Renal cortex interstitium (tissue), 15 donors: ENCODE results near the gene TRIM32. TPM values are rescaled to one million over a fixed set of nuclear protein-coding genes. Genes with fewer than 3 reads are reported as not detected.
A peak's percentile ranks its signal among the peaks of the same experiment; 100 is the strongest.

Source experiments
- DNase-seq, 11 donors: peaks; one replicate each; pipeline ENCODE4 v3.0.0-alpha.2; 2013; ENCODE audit warnings: low read depth in 9 of 11, low spot score in 4 of 11; ENCODE audit errors: extremely low read depth in 1 of 11
- long read RNA-seq, 16 experiments: transcript quantifications; one replicate each; lab custom pipeline, GENCODE V29; 2026
- polyA plus RNA-seq, 3 donors: library from polyadenylated mRNA; unstranded; fragments of 120-200 nt; gene quantifications; one replicate each; pipeline ENCODE4 v1.2.1, GENCODE V29; 2013; ENCODE audit not compliant: insufficient read length in 3 of 3

Gene TRIM32, protein sequence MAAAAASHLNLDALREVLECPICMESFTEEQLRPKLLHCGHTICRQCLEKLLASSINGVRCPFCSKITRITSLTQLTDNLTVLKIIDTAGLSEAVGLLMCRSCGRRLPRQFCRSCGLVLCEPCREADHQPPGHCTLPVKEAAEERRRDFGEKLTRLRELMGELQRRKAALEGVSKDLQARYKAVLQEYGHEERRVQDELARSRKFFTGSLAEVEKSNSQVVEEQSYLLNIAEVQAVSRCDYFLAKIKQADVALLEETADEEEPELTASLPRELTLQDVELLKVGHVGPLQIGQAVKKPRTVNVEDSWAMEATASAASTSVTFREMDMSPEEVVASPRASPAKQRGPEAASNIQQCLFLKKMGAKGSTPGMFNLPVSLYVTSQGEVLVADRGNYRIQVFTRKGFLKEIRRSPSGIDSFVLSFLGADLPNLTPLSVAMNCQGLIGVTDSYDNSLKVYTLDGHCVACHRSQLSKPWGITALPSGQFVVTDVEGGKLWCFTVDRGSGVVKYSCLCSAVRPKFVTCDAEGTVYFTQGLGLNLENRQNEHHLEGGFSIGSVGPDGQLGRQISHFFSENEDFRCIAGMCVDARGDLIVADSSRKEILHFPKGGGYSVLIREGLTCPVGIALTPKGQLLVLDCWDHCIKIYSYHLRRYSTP
- polyA plus RNA-seq, result 10 to 100 TPM; 21.5 to 22.0 (median 21.7) TPM
- long read RNA-seq, donor 1, transcript TRIM32-203 (2 exons, 3,717 nt), result major isoform, 5 of 10 reads
- long read RNA-seq, donor 1, partial matches to known transcripts, result 0 of 10 reads
- long read RNA-seq, donor 1, other reads (novel, unspliced or antisense), result 0 of 10 reads
- long read RNA-seq, donor 2, transcript TRIM32-203 (2 exons, 3,717 nt), result major isoform, 5 of 10 reads
- long read RNA-seq, donor 2, partial matches to known transcripts, result 0 of 10 reads
- long read RNA-seq, donor 2, other reads (novel, unspliced or antisense), result 0 of 10 reads
- long read RNA-seq, donor 3, transcript TRIM32-201 (2 exons, 3,688 nt), result major isoform, 10 of 16 reads
- long read RNA-seq, donor 3, transcript TRIM32-203 (2 exons, 3,717 nt), result minor isoform, 6 of 16 reads
- long read RNA-seq, donor 3, partial matches to known transcripts, result 0 of 16 reads
- long read RNA-seq, donor 3, other reads (novel, unspliced or antisense), result 0 of 16 reads
- long read RNA-seq, donor 4, transcript TRIM32-201 (2 exons, 3,688 nt), result major isoform, 9 of 13 reads
- long read RNA-seq, donor 4, partial matches to known transcripts, result 0 of 13 reads
- long read RNA-seq, donor 4, other reads (novel, unspliced or antisense), result 0 of 13 reads
- long read RNA-seq, donor 5, result 0 reads
- long read RNA-seq, donor 6, transcript TRIM32-203 (2 exons, 3,717 nt), result major isoform, 5 of 7 reads
- long read RNA-seq, donor 6, partial matches to known transcripts, result 0 of 7 reads
- long read RNA-seq, donor 6, other reads (novel, unspliced or antisense), result 0 of 7 reads
- long read RNA-seq, donor 7, partial matches to known transcripts, result 0 of 5 reads
- long read RNA-seq, donor 7, other reads (novel, unspliced or antisense), result 0 of 5 reads
- long read RNA-seq, donor 8, transcript TRIM32-201 (2 exons, 3,688 nt), result major isoform, 7 of 9 reads
- long read RNA-seq, donor 8, partial matches to known transcripts, result 0 of 9 reads
- long read RNA-seq, donor 8, other reads (novel, unspliced or antisense), result 0 of 9 reads
- long read RNA-seq, donor 9, partial matches to known transcripts, result 0 of 8 reads
- long read RNA-seq, donor 9, other reads (novel, unspliced or antisense), result 0 of 8 reads
- long read RNA-seq, donor 10, transcript TRIM32-203 (2 exons, 3,717 nt), result major isoform, 6 of 10 reads
- long read RNA-seq, donor 10, partial matches to known transcripts, result 0 of 10 reads
- long read RNA-seq, donor 10, other reads (novel, unspliced or antisense), result 0 of 10 reads
- long read RNA-seq, donor 11, partial matches to known transcripts, result 0 of 6 reads
- long read RNA-seq, donor 11, other reads (novel, unspliced or antisense), result 0 of 6 reads
- long read RNA-seq, donor 12, partial matches to known transcripts, result 0 of 1 reads
- long read RNA-seq, donor 12, other reads (novel, unspliced or antisense), result 0 of 1 reads
- long read RNA-seq, donor 13, result 0 reads
- long read RNA-seq, donor 14, partial matches to known transcripts, result 0 of 7 reads
- long read RNA-seq, donor 14, other reads (novel, unspliced or antisense), result 0 of 7 reads
- long read RNA-seq, donor 15, partial matches to known transcripts, result 0 of 4 reads
- long read RNA-seq, donor 15, other reads (novel, unspliced or antisense), result 0 of 4 reads
- long read RNA-seq, donor 16, transcript TRIM32-201 (2 exons, 3,688 nt), result minor isoform, 6 of 23 reads
- long read RNA-seq, donor 16, transcript TRIM32-203 (2 exons, 3,717 nt), result major isoform, 17 of 23 reads
- long read RNA-seq, donor 16, partial matches to known transcripts, result 0 of 23 reads
- long read RNA-seq, donor 16, other reads (novel, unspliced or antisense), result 0 of 23 reads

DNA sequence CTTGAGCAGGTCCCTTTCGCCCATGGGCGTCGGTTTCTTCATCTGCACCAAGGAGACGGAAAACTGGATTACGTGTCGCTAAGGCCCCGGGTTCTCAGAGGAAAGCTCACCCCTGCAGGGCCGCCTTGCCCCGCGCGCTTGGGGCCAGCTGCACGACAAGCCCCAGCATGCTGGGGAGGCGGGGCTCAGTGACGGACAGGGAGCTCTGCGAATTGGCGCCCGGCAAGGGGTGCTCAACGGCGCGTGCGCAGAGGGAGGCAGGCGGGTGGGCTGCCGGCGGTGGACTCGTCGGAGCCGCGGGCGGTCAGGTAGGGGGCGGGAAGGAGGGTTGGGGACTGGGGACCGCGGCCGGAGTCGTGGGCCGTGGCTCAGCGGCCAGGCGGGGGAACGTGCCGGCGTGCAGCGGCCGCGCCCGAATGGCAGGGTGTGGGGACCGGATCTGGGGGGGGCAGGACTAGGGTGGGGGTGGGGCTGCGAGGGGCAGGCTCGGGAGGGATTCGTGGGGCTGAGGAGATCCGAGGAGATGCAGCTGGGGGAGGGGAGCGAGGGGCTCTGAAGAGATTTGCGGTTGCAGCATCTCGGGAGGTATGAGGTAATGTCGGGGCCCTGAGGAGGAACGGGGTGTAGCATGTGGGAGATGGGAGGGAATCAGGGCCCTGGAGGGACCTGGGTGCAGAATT, at the start of gene TRIM32:
TSS of gene TRIM32 (plus strand) at position 232 of the 680 bp plus-strand sequence. CDS start 10,438 bp downstream, outside the sequence.
- DNase-seq, result peak; percentile 62 to 90 (median 85)

DNA sequence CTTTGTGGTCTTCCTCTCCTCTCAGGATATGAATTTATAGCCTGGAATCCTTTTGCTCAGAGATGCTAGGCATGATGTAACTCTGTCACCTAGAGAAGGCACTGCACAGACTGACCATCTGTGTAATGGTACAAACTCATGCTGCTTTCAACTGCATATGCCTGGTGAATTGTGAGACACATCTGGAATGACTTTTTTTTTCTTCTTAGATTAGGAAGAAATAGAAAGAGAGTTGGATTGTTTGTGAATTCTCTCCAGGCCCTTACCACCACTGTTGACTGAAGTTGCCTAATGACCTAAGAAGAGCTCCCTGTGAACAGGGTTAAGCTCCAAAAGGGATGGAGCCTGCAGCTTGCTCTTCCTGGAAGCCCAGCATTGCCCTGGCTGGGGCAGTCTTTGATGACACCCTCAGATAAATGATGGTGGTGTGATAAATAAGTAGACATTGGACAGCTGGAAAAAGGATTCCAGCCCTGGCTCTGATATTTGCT, 47.8 kb upstream of the TRIM32 start:
- DNase-seq, result no peak

DNA sequence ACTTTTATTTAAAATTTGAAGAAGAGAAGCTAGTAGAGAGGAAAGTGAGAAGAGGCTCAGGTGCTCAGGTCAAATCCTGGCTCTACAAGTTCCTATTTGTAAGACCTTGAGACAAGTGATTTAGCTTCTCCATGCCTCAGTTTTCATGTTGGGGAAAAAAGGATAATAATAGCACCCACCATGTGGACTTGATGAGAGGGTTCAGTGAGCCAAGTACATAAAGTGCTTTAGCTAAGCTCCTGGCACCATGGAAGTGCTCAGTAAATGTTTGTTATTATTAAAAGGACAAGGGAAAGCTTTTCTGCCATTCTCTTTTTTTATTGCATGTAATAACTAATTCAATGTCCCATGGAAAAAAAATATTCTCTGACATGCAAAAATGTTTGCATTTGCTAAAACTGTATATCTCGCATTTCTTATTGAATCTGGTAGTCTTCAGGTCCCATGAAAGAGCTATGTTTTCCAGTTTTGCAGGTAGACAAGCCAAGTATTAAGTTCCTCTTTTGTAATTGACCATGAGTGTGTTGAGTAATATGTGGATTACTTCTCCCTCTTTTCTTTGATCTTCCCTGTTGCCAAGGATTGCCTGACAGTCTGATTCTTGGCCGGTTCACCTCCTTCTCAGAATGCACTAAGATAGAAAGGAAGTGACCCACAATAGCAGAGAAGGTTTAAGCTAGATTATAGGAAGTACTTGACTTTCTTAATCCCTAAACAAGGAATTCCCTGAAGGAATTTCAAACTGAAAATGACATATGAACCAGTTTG, 45.6 kb upstream of the TRIM32 start:
- no peak for DNase-seq

DNA sequence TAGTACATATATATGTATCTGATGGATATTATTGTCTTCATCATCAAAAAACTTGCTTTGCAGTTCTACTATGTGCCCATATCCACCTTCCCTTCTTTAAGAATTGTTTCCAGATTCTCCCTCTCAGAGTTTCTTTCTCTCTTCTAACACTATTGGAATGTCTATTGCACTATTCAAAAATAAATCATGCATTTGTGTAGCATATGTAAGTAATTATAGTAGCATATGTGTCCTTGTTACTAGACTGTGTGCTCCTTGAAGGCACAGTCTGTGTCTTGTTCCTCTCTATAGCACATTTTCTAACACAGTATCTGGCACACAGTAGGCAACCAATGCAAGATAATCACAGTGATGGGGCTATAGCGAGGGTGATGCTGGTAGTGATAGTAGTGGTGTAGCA, 43.4 kb upstream of the TRIM32 start:
- no peak for DNase-seq

DNA sequence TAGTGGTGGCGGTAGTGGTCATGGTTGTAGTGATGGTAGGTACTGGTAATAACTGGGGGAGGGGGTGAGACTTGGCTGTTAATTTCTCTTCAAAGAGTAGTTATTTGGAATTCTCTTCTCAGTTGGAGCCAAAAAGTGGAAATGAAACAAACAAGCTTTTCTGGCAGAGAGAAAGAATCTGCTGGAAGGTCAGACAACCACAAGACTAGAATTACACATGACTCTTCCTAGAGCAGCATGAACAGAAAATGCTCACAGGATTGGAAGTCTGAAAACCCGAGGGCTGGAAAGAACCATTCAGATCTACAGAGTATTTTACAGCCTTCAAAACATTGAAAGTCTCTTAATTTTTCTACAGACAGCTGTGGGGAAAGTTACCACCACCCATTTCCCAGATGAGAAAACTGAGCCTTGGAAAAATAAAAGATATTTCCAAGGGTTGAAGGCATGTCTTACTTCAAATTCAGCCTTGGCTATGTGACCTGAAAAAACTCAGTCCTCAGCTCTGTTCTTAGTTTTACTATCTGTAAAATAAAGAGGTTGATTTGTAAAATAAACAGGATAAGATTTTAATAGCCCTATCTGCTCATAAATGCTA, 42.9 kb upstream of the TRIM32 start:
- DNase-seq, result no peak

DNA sequence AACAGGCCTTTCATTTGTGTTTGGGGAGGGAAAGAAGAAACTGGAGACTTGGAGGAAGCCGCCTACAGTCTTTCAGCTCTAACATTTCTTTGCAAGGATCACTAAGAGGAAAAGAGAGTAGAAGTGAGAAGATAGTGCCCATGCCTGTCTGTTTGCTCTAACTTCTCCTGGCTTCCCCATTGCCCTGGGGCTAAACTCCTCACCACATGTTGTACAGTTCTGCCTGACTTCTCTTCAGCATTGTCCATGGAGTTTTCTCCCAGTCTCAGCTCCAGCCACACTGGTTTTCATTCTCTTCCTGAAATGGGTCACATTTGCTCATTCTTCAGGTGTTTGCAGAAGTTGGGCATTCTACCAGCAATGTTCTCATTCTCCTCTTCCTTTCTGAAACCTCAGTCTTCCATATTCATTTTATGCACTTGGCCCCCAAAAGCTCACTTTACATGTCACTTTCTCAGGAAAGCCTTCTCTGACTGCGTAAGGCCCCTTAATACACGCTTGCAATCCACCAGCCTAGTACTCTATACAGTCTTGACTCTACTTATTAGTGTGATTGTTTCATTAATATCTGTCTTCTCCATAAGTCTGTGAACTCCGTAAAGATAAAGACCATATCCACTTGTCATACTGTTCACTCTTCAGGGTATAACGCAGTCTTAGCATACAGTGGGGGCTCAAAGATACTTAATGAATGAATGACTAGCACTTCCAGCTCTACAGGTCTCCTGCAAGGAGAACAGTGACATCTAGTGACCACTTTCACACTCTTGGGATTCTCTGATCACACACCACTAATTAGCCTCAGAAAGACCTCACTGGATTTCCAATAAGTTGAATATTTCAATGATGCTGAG, 40.2 kb upstream of the TRIM32 start:
- peak in 2 of 11 donors; percentile 11 to 25 for DNase-seq

DNA sequence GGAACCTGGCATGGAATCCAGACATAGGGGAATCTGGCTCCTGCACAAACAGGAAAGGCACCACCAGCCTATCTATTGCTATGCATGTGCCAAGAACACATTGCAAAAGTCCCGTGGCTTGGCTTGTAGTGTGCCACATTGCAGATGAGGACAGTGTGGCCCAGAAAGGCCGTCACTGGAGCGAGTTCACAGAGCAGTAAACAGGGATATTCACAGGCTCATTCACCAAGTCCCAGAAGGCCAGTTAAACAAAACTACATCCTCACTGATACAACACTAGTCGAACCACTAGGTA, 39.6 kb upstream of the TRIM32 start:
- no peak for DNase-seq

DNA sequence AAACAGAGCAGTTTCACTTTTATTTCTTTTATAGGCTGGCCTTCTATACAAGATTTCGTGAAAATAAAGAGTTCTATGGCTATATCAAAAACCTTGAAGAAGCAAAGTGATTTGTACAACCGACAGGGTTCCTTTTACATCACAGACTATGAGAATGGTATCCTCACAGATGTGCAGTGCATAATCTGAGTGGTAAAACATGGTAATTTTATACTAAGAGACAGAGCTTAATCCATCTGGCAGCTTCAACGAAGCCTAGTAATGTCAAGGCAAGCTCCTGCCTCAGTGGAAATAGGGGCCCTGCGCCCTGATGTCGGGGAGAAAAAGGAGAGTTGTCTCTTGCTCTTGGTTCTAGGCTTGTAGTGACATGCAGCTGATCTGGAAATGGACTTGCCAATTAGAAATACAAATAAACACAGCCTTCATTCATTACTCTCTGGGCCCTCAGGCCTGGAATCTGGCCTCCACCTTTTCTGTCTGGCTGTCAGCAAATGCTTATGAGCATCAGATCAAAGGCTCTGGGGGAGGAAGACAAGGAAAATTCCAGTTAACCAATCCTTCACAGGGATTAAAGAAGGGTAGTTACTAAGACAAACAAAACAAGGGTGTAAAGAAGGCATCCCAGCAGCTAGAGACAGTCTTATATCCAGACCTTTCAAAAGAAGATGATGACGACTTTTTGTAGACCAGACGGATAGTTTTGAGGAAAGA, 33.6 kb upstream of the TRIM32 start:
- DNase-seq, result no peak

DNA sequence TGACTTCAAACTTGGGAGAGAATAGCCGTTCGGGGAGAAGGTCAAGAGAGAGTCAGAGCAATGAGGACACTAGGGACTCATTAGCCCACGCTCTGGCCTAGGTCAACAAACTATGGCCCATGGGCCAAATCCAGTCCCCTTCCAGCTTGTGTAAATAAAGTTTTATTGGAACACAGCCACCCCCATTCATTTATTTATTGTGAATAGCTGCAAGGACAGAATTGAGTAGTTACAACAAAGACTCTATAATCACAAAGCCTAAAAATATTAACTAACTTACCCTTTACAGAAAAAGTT, 33.1 kb upstream of the TRIM32 start:
- no peak for DNase-seq

DNA sequence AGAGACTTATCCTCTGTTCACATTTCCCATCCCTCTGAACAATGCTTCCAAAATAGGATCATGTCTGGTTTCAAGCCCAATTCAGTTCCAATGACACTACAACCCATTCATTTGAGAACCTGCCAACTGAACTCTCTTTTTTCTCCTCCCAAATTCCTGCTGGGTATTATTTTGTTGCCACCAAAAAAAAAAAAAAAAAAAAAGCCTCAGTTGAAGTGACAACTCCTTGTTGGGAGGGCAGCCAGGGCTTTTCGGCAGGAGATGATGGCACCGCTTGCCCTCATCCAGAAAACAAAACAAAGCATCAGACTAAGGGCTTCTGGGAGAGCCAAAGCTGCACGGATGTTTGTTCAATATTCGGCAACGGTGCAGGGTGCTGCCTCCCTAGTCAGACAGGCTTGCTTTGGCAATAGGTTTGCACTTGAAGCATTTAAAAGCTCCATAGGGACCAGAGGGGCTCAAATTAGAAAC, 30.6 kb upstream of the TRIM32 start:
- no peak for DNase-seq

DNA sequence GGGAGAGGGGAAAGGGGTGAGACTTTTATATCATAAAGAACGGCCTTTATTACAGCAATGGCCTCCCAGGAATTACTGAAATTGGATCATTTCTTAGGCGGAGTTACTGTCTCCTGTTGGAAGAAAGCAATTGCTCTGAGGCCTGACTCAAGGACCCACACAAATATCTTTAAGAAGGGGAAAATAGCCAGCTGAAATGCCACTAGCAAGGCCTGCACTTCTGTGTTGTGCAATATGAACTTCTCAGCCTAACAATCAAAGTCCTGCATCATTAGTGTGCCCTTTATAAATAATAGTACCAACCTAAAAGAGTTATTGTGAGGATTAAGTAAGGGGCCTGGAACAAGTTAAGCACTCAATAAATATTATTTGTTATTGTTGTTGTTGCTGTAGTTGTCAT, 30.1 kb upstream of the TRIM32 start:
- DNase-seq, result no peak

DNA sequence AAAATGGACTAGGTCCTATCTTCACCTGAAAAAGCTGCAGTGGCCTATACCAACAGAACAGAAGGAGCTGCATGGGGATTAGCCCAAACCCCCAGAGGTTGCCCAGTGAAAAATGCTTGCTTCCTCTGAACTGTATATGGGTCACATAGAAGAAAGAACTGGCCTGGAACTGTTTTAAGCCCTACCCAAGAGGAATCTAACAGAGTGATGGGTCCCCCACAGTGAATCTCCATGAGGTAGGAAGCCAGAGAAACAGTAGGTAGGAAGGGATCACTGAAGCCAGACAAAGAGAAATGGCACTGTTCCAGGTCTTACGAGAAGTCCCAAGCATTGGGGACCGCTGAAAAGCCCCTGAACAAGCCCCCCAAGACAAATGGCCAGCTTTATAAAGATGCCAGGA, 28.8 kb upstream of the TRIM32 start:
- DNase-seq, result no peak

DNA sequence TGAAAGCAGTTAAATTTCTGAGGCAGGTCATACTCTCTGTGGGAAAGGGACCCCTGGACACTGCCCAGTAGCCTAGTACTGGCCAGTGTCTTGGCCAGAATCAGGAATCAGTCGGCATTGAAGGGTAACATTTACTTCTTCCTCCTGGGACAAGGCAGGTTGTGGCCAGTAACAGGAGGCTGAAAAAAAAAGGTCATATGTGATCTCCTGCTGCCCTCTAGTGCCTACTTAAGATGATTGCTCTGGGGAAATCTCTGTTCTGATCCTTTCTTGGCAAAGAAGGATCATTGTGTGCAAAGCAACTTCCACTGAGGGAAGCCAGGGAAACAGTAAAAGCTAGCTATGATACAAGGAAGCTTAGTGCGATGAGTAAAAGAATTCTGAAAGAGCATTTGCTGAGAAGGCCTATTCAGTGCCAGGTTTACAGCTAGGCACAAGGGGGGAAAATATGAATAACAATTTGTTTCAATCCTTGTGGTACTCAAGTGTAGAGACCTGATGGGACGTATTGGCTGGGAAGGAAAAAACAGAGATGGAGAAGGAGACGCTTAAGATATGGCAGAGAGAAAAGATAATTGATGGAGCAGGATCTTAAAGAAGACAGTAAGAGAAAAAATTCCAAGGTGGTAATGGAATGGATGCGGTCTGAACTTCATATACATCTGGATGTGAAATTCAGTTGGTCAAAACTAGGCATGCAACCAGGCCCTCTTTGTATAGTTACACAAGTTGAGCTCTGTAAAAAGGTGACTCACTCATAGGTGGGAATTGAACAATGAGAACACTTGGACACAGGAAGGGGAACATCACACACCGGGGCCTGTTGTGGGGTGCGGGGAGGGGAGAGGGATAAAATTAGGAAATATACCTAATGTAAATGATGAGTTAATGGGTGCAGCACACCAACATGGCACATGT, 25.8 kb upstream of the TRIM32 start:
- peak in 10 of 11 donors; percentile 28 to 65 (median 51) for DNase-seq
